OCI-LY1 (cell line): ENCODE measurements around the gene FTO.

Source experiments
- H2AFZ ChIP-seq: fragments of 200-600 bp; sonication (generic), shearing (Covaris generic); 2 replicates; pipeline ENCODE4 v1.6.0; 2014; ENCODE audit warnings: antibody characterized with exemption, mild to moderate bottlenecking, low read length
- H3F3A ChIP-seq: fragments of 200-600 bp; sonication (generic), shearing (Covaris generic); 2 replicates; pipeline ENCODE4 v1.6.0; 2014; ENCODE audit warnings: mild to moderate bottlenecking, antibody characterized with exemption, low read length, moderate library complexity; ENCODE audit not compliant: insufficient read depth
- H3K27ac ChIP-seq: fragments of 200-600 bp; sonication (generic); 2 replicates; pipeline ENCODE4 v1.5.1; 2014; ENCODE audit warnings: low read length, mixed run types, mild to moderate bottlenecking, low read depth; ENCODE audit not compliant: poor library complexity, severe bottlenecking
- H3K27me3 ChIP-seq: fragments of 200-600 bp; sonication (generic); 2 replicates; pipeline ENCODE4 v1.6.0; 2014; ENCODE audit warnings: antibody characterized with exemption, mild to moderate bottlenecking, low read length, moderate library complexity; ENCODE audit not compliant: insufficient read depth
- H3K36me3 ChIP-seq: fragments of 200-600 bp; sonication (generic); 2 replicates; pipeline ENCODE4 v1.6.1; 2014; ENCODE audit warnings: mild to moderate bottlenecking, antibody characterized with exemption, low read length, moderate library complexity, mixed read lengths; ENCODE audit not compliant: insufficient read depth
- H3K4me1 ChIP-seq: fragments of 200-600 bp; sonication (generic); 2 replicates; pipeline ENCODE4 v1.5.1; 2014; ENCODE audit warnings: mild to moderate bottlenecking, low read length, moderate library complexity; ENCODE audit not compliant: insufficient read depth, severe bottlenecking
- H3K4me2 ChIP-seq: fragments of 200-600 bp; sonication (generic), shearing (Covaris generic); 2 replicates; pipeline ENCODE4 v1.6.1; 2014; ENCODE audit warnings: low read length
- H3K4me3 ChIP-seq: fragments of 200-600 bp; sonication (generic); 2 replicates; pipeline ENCODE4 v1.5.1; 2014; ENCODE audit warnings: low read length, low read depth, mild to moderate bottlenecking, mixed read lengths; ENCODE audit not compliant: poor library complexity, severe bottlenecking
- H3K79me2 ChIP-seq: fragments of 200-600 bp; shearing (Covaris generic); 2 replicates; pipeline ENCODE4 v1.6.1; 2016; ENCODE audit warnings: mixed run types, low read length, mixed read lengths; ENCODE audit not compliant: insufficient read depth
- H3K9ac ChIP-seq: fragments of 200-600 bp; sonication (generic), shearing (Covaris generic); 2 replicates; pipeline ENCODE4 v1.6.1; 2014; ENCODE audit warnings: mild to moderate bottlenecking, low read length, mixed read lengths
- H3K9me2 ChIP-seq: fragments of 200-600 bp; sonication (generic), shearing (Covaris generic); 2 replicates; pipeline ENCODE4 v1.6.1; 2014; ENCODE audit warnings: low read depth, mild to moderate bottlenecking, low read length, mixed read lengths
- H3K9me3 ChIP-seq: fragments of 200-600 bp; shearing (Covaris generic); 2 replicates; pipeline ENCODE4 v1.6.1; 2014; ENCODE audit warnings: low read length, mixed read lengths
- H4K20me1 ChIP-seq: fragments of 200-600 bp; sonication (generic), shearing (Covaris generic); 2 replicates; pipeline ENCODE4 v1.6.0; 2016; ENCODE audit warnings: mild to moderate bottlenecking, low read length; ENCODE audit not compliant: insufficient read depth
- CTCF ChIP-seq: fragments of 200-600 bp; sonication (generic), shearing (Covaris generic); IDR thresholded peaks from 2 replicates; pipeline ENCODE4 v1.5.1; 2017; ENCODE audit warnings: mild to moderate bottlenecking, antibody characterized with exemption, low read length, moderate library complexity, mixed read lengths
- EZH2 ChIP-seq: fragments of 200-600 bp; sonication (generic), shearing (Covaris generic); IDR thresholded peaks from 2 replicates; pipeline ENCODE4 v1.8.0; 2017; ENCODE audit warnings: borderline replicate concordance, mixed run types, mild to moderate bottlenecking, antibody characterized with exemption, low read length, moderate library complexity, mixed read lengths

FTO gene

GRCh38 chr16:53817812-53818550 lies 114.0 kb downstream of the FTO start:
- Histone ChIP-seq H3K4me2 (no peak overlapping the region), H3K27me3 (no peaks in the 10 kb centered on the region), H3F3A (no peaks in the 10 kb centered on the region), H3K4me1 (peaks cover 3% of the 10 kb centered on the region), H3K9me3 (no peaks in the 10 kb centered on the region), H3K4me3 (no peak overlapping the region), H3K79me2 (no peaks in the 10 kb centered on the region), H3K36me3 (no peaks in the 10 kb centered on the region), H3K9ac (no peak overlapping the region), H2AFZ (no peak overlapping the region), H4K20me1 (no peaks in the 10 kb centered on the region), H3K27ac (no peak overlapping the region), H3K9me2 (no peaks in the 10 kb centered on the region)
- TF ChIP-seq EZH2 = no peak
- TF ChIP-seq CTCF = no peak

- no peak overlapping the region for H3K27ac ChIP-seq
Observed at GRCh38 chr16:53821487-53821886, 117.5 kb downstream of the FTO start.

GRCh38 chr16:53821957-53822625 lies 118.1 kb downstream of the FTO start:
- H3K36me3 ChIP-seq = peaks cover 10% of the 10 kb centered on the region; the same call in 1 of the 2 replicates
- peaks cover 8% of the 10 kb centered on the region for H3K4me1 ChIP-seq
- no peaks in the 10 kb centered on the region for H3K79me2 ChIP-seq
- H3K9me3 ChIP-seq = no peaks in the 10 kb centered on the region
- no peak overlapping the region for H3K27ac ChIP-seq
- H2AFZ ChIP-seq = no peak overlapping the region
- no peaks in the 10 kb centered on the region for H3F3A ChIP-seq
- H3K27me3 ChIP-seq = no peaks in the 10 kb centered on the region
- no peak for TF ChIP-seq CTCF
- no peak overlapping the region for H3K4me3 ChIP-seq
- no peak overlapping the region for H3K4me2 ChIP-seq
- H3K9ac ChIP-seq = no peak overlapping the region
- H4K20me1 ChIP-seq = no peaks in the 10 kb centered on the region
- H3K9me2 ChIP-seq = no peaks in the 10 kb centered on the region

More at GRCh38 chr16:53821487-53821886, 117.5 kb downstream of the FTO start:
- H3K4me1 ChIP-seq = peaks cover 8% of the 10 kb centered on the region
- no peak overlapping the region for H3K4me2 ChIP-seq
- H3F3A ChIP-seq = no peaks in the 10 kb centered on the region
- no peaks in the 10 kb centered on the region for H3K27me3 ChIP-seq
- TF ChIP-seq CTCF = no peak
- no peak for TF ChIP-seq EZH2
- H3K9me2 ChIP-seq = no peaks in the 10 kb centered on the region
- H3K36me3 ChIP-seq = peaks cover 8% of the 10 kb centered on the region; the same call in 1 of the 2 replicates
- no peaks in the 10 kb centered on the region for H4K20me1 ChIP-seq
- no peak overlapping the region for H3K9ac ChIP-seq
- H2AFZ ChIP-seq = no peak overlapping the region
- no peaks in the 10 kb centered on the region for H3K9me3 ChIP-seq
- H3K79me2 ChIP-seq = no peaks in the 10 kb centered on the region
- no peak overlapping the region for H3K4me3 ChIP-seq
